Measurements from ENCODE around the gene KRTAP10-10. TPM values are rescaled to one million over a fixed set of nuclear protein-coding genes. Genes with fewer than 3 reads are reported as not detected.

Gene KRTAP10-10
- total and polyA plus RNA-seq, 4 donors = not detected

GRCh38 chr21:44640761-44641160 lies 3.6 kb downstream of the KRTAP10-10 start:
- no peak for TF ChIP-seq SP1 (IDR thresholded peaks at IDR 0.05)
- no peak for TF ChIP-seq RAD21 (IDR thresholded peaks at IDR 0.05)
- TF ChIP-seq EGR1 (IDR thresholded peaks at IDR 0.05; ENCODE audit: low read depth in 2 of 2) = no peak
- no peak for TF ChIP-seq JUND (IDR thresholded peaks at IDR 0.05)
- no peak for TF ChIP-seq ATF3 (IDR thresholded peaks at IDR 0.05)
- TF ChIP-seq HNF4A (conservative IDR thresholded peaks at IDR 0.05) = no peak
- TF ChIP-seq, protein P1, sequence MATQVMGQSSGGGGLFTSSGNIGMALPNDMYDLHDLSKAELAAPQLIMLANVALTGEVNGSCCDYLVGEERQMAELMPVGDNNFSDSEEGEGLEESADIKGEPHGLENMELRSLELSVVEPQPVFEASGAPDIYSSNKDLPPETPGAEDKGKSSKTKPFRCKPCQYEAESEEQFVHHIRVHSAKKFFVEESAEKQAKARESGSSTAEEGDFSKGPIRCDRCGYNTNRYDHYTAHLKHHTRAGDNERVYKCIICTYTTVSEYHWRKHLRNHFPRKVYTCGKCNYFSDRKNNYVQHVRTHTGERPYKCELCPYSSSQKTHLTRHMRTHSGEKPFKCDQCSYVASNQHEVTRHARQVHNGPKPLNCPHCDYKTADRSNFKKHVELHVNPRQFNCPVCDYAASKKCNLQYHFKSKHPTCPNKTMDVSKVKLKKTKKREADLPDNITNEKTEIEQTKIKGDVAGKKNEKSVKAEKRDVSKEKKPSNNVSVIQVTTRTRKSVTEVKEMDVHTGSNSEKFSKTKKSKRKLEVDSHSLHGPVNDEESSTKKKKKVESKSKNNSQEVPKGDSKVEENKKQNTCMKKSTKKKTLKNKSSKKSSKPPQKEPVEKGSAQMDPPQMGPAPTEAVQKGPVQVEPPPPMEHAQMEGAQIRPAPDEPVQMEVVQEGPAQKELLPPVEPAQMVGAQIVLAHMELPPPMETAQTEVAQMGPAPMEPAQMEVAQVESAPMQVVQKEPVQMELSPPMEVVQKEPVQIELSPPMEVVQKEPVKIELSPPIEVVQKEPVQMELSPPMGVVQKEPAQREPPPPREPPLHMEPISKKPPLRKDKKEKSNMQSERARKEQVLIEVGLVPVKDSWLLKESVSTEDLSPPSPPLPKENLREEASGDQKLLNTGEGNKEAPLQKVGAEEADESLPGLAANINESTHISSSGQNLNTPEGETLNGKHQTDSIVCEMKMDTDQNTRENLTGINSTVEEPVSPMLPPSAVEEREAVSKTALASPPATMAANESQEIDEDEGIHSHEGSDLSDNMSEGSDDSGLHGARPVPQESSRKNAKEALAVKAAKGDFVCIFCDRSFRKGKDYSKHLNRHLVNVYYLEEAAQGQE (IDR thresholded peaks at IDR 0.05) = no peak
- TF ChIP-seq ZBTB33 (IDR thresholded peaks at IDR 0.05) = no peak
- no peak for TF ChIP-seq FOXA2 (IDR thresholded peaks at IDR 0.05)
- TF ChIP-seq MAX (IDR thresholded peaks at IDR 0.05) = no peak
- TF ChIP-seq FOXA1 (IDR thresholded peaks at IDR 0.05) = no peak
- TF ChIP-seq HNF4G (IDR thresholded peaks at IDR 0.05) = no peak
- TF ChIP-seq YY1 (IDR thresholded peaks at IDR 0.05) = no peak
- no peak for TF ChIP-seq GABPA (IDR thresholded peaks at IDR 0.05 in 1 of 2, conservative IDR thresholded peaks at IDR 0.05 in 1 of 2)
- TF ChIP-seq TAF1 (conservative IDR thresholded peaks at IDR 0.05) = no peak
- TF ChIP-seq NR2F2 (IDR thresholded peaks at IDR 0.05) = no peak
- no peak for TF ChIP-seq RXRA (IDR thresholded peaks at IDR 0.05)
- TF ChIP-seq, protein P2, sequence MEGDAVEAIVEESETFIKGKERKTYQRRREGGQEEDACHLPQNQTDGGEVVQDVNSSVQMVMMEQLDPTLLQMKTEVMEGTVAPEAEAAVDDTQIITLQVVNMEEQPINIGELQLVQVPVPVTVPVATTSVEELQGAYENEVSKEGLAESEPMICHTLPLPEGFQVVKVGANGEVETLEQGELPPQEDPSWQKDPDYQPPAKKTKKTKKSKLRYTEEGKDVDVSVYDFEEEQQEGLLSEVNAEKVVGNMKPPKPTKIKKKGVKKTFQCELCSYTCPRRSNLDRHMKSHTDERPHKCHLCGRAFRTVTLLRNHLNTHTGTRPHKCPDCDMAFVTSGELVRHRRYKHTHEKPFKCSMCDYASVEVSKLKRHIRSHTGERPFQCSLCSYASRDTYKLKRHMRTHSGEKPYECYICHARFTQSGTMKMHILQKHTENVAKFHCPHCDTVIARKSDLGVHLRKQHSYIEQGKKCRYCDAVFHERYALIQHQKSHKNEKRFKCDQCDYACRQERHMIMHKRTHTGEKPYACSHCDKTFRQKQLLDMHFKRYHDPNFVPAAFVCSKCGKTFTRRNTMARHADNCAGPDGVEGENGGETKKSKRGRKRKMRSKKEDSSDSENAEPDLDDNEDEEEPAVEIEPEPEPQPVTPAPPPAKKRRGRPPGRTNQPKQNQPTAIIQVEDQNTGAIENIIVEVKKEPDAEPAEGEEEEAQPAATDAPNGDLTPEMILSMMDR (IDR thresholded peaks at IDR 0.05; ENCODE audit: low read depth, low read length, missing input control) = no peak
- Histone ChIP-seq H3K9me3 (ENCODE audit: control insufficient read depth in 4 of 4, low read length in 3 of 4) (peaks cover 0 to 11% (median 4%) of the 10 kb centered on the region in 4 donors), H3K27me3 (ENCODE audit: control insufficient read depth in 4 of 4, insufficient read depth in 4 of 4, low read length in 3 of 4) (peaks cover 0 to 3% (median 0%) of the 10 kb centered on the region in 4 donors), H3K27ac (ENCODE audit: low read depth in 1 of 2, low read length in 2 of 2) (no peak overlapping the region), H3K4me3 (ENCODE audit: low read depth in 1 of 3, low read length in 3 of 3) (no peak overlapping the region), H3K9ac (ENCODE audit: low read depth in 1 of 2, low read length in 2 of 2) (no peak overlapping the region), H3K4me1 (ENCODE audit: control insufficient read depth in 4 of 4, insufficient read depth in 4 of 4, low read length in 3 of 4) (no peaks in the 10 kb centered on the region), H3K36me3 (ENCODE audit: control insufficient read depth in 4 of 4, insufficient read depth in 3 of 4, low read depth in 1 of 4, low read length in 3 of 4) (no peaks in the 10 kb centered on the region)
- no peak for DNase-seq (ENCODE audit: low spot score)
- 84% methylated on average over 5 of the region's 5 CpGs for WGBS

Data from liver (tissue), 9 donors.